Neural progenitor cell (in vitro differentiated cells): ENCODE results near the gene PANK2.

ENCODE experiments used
- CTCF ChIP-seq: fragments of 200-600 bp; sonication (generic); IDR thresholded peaks from 2 replicates; pipeline ENCODE4 v1.5.1; 2017; ENCODE audit warnings: antibody characterized with exemption, mild to moderate bottlenecking
- EZH2 ChIP-seq: fragments of 200-600 bp; sonication (generic); IDR thresholded peaks from 2 replicates; pipeline ENCODE4 v1.6.1; 2017; ENCODE audit warnings: antibody characterized with exemption, mild to moderate bottlenecking, moderate library complexity
- EZH2phosphoT487 ChIP-seq: fragments of 200-600 bp; sonication (generic); IDR thresholded peaks from 2 replicates; pipeline ENCODE4 v1.6.1; 2017; ENCODE audit warnings: antibody characterized with exemption

GRCh38 chr20:3875378-3875974, 13.7 kb upstream of the PANK2 start:
- TF ChIP-seq CTCF (no peak), EZH2 (no peak), EZH2phosphoT487 (no peak)
